Neural crest cell (in vitro differentiated cells): Measurements from ENCODE around the gene ANAPC15. TPM values are rescaled to one million over a fixed set of nuclear protein-coding genes. Genes with fewer than 3 reads are reported as not detected.

ENCODE experiments used
- DNase-seq: peaks from one replicate; pipeline ENCODE4 v3.0.0; 2021; ENCODE audit warnings: low read depth, mixed read lengths, low spot score
- H3K27ac Mint-ChIP-seq: one replicate; pipeline ENCODE4 v1.8.0; 2021; ENCODE audit warnings: mild to moderate bottlenecking, mixed read lengths; ENCODE audit not compliant: unreplicated experiment
- H3K27me3 Mint-ChIP-seq: 2 replicates; pipeline ENCODE4 v1.8.0; 2021; ENCODE audit warnings: low read depth, mild to moderate bottlenecking, mixed read lengths
- H3K36me3 Mint-ChIP-seq: 2 replicates; pipeline ENCODE4 v1.8.0; 2021; ENCODE audit warnings: low read depth, mild to moderate bottlenecking, mixed read lengths
- H3K4me1 Mint-ChIP-seq: 2 replicates; pipeline ENCODE4 v1.8.0; 2021; ENCODE audit warnings: mixed read lengths
- H3K4me3 Mint-ChIP-seq: one replicate; pipeline ENCODE4 v1.8.0; 2021; ENCODE audit warnings: mild to moderate bottlenecking, mixed read lengths
- H3K9me3 Mint-ChIP-seq: 2 replicates; pipeline ENCODE4 v1.8.0; 2021; ENCODE audit warnings: mixed read lengths
- total RNA-seq: library from RNA; stranded (reverse); gene quantifications from 2 replicates; pipeline ENCODE4 v1.2.1, GENCODE V29; 2021
- TF ChIP-seq, protein P1 (sequence below): fragments of 200-600 bp; sonication (generic); conservative IDR thresholded peaks from 2 replicates; pipeline ENCODE4 v1.5.0; 2021; ENCODE audit warnings: antibody characterized with exemption, mild to moderate bottlenecking

Gene ANAPC15
- total RNA-seq, 1 donor from 2014 or later = 74.5 TPM

- Mint-ChIP-seq H3K36me3 (no peaks in the 10 kb centered on the region), H3K27ac (no peak overlapping the region)
These were observed 24.3 kb downstream of the ANAPC15 start for GRCh38 chr11:72088076-72088808.

DNA sequence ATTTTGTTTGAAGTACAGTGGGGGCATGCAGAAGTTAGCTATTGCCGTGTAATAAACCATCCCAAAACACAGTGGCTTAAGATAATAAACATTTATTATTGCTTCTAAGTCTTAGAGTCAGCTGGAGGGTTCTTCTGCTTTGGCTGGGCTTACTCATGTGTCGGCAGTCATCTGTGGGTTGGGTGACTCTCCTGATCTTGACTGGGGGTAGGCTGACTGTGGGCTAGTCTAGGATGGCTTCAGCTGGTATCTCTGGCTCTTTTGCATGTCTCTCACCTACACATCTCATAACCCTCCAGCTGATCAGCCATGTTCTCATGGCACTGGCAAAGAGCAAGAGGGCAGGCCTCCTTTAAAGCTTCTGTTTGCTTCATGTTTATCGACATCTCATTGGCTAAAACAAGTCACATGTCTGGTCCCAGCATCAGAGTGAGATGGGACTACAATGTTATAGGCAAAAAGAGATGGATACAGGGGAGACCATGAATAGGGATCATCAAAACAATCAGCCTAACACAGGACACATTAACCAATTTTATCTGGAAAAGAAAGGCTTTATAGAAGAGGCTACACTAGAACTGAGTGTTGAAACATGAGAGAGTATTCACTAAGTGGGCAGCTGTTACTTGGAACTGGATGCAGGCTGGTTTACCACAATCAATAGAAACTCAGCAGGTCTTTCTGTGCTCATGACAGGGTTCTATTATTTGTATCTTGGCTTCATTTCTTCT lies 26.7 kb downstream of the ANAPC15 start:
- H3K27me3 Mint-ChIP-seq = no peaks in the 10 kb centered on the region
- H3K9me3 Mint-ChIP-seq = no peaks in the 10 kb centered on the region
- no peak overlapping the region for H3K4me3 Mint-ChIP-seq
- H3K4me1 Mint-ChIP-seq = peaks cover 18% of the 10 kb centered on the region
- H3K27ac Mint-ChIP-seq = no peak overlapping the region
- no peaks in the 10 kb centered on the region for H3K36me3 Mint-ChIP-seq
- TF ChIP-seq, protein P1, sequence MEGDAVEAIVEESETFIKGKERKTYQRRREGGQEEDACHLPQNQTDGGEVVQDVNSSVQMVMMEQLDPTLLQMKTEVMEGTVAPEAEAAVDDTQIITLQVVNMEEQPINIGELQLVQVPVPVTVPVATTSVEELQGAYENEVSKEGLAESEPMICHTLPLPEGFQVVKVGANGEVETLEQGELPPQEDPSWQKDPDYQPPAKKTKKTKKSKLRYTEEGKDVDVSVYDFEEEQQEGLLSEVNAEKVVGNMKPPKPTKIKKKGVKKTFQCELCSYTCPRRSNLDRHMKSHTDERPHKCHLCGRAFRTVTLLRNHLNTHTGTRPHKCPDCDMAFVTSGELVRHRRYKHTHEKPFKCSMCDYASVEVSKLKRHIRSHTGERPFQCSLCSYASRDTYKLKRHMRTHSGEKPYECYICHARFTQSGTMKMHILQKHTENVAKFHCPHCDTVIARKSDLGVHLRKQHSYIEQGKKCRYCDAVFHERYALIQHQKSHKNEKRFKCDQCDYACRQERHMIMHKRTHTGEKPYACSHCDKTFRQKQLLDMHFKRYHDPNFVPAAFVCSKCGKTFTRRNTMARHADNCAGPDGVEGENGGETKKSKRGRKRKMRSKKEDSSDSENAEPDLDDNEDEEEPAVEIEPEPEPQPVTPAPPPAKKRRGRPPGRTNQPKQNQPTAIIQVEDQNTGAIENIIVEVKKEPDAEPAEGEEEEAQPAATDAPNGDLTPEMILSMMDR = no peak
- DNase-seq = no peak

More at GRCh38 chr11:72088076-72088808, 24.3 kb downstream of the ANAPC15 start:
- no peak for DNase-seq
- Mint-ChIP-seq H3K4me1 (peaks cover 6% of the 10 kb centered on the region), H3K9me3 (no peaks in the 10 kb centered on the region), H3K27me3 (no peaks in the 10 kb centered on the region), H3K4me3 (no peak overlapping the region)
- TF ChIP-seq, protein P1 = no peak

- TF ChIP-seq, protein P1 = no peak
- H3K27ac Mint-ChIP-seq = no peak overlapping the region
- H3K4me3 Mint-ChIP-seq = no peak overlapping the region
- no peaks in the 10 kb centered on the region for H3K27me3 Mint-ChIP-seq
- no peaks in the 10 kb centered on the region for H3K36me3 Mint-ChIP-seq
- H3K9me3 Mint-ChIP-seq = no peaks in the 10 kb centered on the region
- DNase-seq = no peak
- peaks cover 23% of the 10 kb centered on the region for H3K4me1 Mint-ChIP-seq
These were observed 27.5 kb downstream of the ANAPC15 start for GRCh38 chr11:72084965-72085364.

DNA sequence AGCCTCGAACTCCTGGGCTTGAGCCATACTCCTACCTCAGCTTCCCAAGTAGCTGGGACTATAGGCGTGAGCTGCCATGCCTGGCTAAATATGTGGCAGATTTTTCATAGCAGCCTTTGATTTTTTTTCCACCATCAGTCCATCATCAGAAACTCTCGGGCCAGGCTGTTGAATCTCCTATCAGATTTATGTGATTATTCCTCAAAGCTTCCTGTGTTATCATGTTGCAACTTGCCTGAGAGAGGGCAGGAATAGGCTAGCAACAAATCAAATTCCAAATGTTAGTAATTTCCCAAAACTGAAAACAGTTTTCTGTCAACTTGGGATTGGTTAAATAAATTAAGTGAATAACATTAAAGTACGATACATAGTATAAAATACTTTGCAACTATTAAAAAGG lies 28.4 kb downstream of the ANAPC15 start:
- Mint-ChIP-seq H3K36me3 (no peaks in the 10 kb centered on the region), H3K4me3 (no peak overlapping the region), H3K9me3 (no peaks in the 10 kb centered on the region), H3K27ac (no peak overlapping the region), H3K27me3 (no peaks in the 10 kb centered on the region), H3K4me1 (peaks cover 27% of the 10 kb centered on the region)
- DNase-seq = no peak
- TF ChIP-seq, protein P1 = no peak

DNA sequence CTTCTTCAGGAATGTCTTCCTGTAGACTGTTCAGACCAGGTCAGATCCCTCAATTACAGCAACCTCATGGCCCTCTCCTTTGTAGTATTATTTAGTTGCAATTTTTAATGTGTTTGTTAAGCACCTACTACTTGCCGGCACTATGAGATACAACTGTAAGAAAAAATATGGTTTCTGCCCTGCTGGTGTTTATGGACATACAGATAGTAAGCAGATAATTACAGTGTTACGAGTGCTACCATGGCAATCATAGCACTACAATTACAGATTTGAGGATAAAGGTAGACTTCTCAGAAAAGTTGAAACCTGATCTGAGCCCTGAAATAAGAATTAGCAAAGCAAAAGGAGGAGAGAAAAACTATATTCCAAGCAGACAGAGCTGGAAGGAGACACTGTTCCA lies 29.1 kb downstream of the ANAPC15 start:
- TF ChIP-seq, protein P1 = no peak
- no peak for DNase-seq
- H3K27me3 Mint-ChIP-seq = no peaks in the 10 kb centered on the region
- no peaks in the 10 kb centered on the region for H3K36me3 Mint-ChIP-seq
- H3K27ac Mint-ChIP-seq = no peak overlapping the region
- H3K9me3 Mint-ChIP-seq = no peaks in the 10 kb centered on the region
- H3K4me3 Mint-ChIP-seq = peak overlapping the region; percentile 65
- peaks cover 33% of the 10 kb centered on the region for H3K4me1 Mint-ChIP-seq
